GM13977 (cell line): ENCODE measurements around the gene NKAIN2.

ENCODE experiments used
- DNase-seq: peaks from one replicate; pipeline ENCODE4 v3.0.0; 2012; ENCODE audit warnings: low spot score
- CTCF ChIP-seq: IDR thresholded peaks from 2 replicates; pipeline ENCODE4 v1.5.1; 2012; ENCODE audit warnings: mild to moderate bottlenecking, control low read depth; ENCODE audit not compliant: insufficient read depth; ENCODE audit errors: extremely low read depth, missing control alignments
- in situ Hi-C: fragments of 300-500 bp; cut with MboI; formaldehyde crosslinking; loops from one replicate; pipeline ENCODE4 v1.12.0; 2022; ENCODE audit warnings: low sequenced_read_pairs, low pct_unique_long_range_greater_than_20kb, mixed read lengths, inconsistent platforms; ENCODE audit not compliant: unreplicated experiment

NKAIN2 gene

DNA sequence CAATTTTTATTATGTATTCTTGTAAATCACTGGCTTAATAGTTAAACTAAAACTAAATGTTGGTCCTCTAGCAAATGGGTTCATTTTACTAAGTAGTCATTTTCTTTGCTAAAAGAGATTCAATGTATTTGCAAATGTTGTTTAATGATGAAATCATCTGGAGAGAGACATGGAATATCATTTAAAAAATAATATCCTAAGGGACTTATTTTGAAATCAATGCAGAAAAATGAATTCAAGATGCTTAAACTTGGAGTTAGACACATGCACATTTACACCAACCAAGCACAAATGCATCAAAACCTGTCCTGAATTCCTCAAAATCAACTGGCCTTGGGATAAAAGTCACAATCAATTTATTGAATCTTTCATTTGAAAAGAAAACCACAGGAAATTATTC, 993.6 kb downstream of the NKAIN2 start:
- no peak for TF ChIP-seq CTCF
- in situ Hi-C loops, result no loop called here
- no peak for DNase-seq

GRCh38 chr6:124798942-124799496, 995.4 kb downstream of the NKAIN2 start:
- in situ Hi-C loops, result no loop called here
- no peak for TF ChIP-seq CTCF
- no peak for DNase-seq

- DNase-seq, result no peak
- no peak for TF ChIP-seq CTCF
- in situ Hi-C loops, result no loop called here
These were observed 996.0 kb downstream of the NKAIN2 start for GRCh38 chr6:124799638-124800037.

- no peak for DNase-seq
- TF ChIP-seq CTCF, result no peak
- in situ Hi-C loops, result no loop called here
These were observed 996.6 kb downstream of the NKAIN2 start for GRCh38 chr6:124800222-124800621.

DNA sequence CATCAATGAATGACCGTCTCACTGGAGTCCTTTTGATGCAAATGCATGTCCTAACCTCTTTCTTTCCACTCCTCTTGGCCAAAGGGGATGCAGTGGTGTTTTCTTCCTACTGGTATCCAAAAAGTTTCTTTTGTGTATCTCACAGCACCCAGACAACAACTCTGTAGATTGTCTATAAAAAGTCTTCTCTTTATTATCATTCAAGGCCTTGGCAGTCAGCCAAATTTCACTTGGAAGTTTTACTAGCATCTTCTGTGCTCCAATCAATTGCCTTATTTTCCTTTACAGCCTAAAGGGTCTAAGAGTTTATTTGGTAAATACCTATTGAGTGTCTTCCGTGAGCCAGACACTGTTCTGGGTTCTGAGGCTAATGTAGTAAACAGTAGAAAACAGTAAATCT, 1008.4 kb downstream of the NKAIN2 start:
- TF ChIP-seq CTCF, result no peak
- DNase-seq, result no peak
- in situ Hi-C loops, result no loop called here

DNA sequence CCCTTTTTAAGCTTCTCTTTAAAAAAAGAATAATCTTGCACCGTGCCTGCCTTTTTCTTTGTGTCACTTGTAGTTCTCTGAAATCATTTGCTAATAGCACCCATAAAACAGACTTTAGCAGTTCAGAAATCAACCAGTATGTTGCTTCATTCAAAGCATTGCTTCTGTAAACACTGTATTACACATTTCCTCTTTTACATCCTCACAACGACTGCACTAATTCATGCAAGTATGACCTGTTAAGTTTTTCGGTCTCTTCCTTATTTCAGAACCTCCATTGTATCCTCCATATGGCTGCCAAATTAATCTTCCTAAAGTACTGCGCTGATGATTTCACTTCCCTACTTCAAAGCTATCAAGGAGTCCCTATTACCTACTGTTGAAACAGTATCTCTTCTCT, 1015.7 kb downstream of the NKAIN2 start:
- no peak for TF ChIP-seq CTCF
- no peak for DNase-seq
- in situ Hi-C loops, result no loop called here

- TF ChIP-seq CTCF, result no peak
- in situ Hi-C loops, result no loop called here
These were observed 1018.5 kb downstream of the NKAIN2 start for GRCh38 chr6:124822204-124822613.

More at GRCh38 chr6:124822204-124822613, 1018.5 kb downstream of the NKAIN2 start:
- DNase-seq, result no peak
